Endothelial cell of umbilical vein (primary cell): ENCODE data around the gene TRIM14.

Source experiments
- EZH2 ChIP-seq: IDR thresholded peaks from 2 replicates; pipeline ENCODE4 v1.6.1; 2012; ENCODE audit warnings: borderline replicate concordance, low read depth, mild to moderate bottlenecking, moderate library complexity, low read length, inconsistent platforms; ENCODE audit not compliant: severe bottlenecking
- MAX ChIP-seq: IDR thresholded peaks from 2 replicates; pipeline ENCODE4 v1.6.1; 2011; ENCODE audit not compliant: insufficient read depth, insufficient read length
- MYC ChIP-seq: IDR thresholded peaks from one replicate; pipeline ENCODE4 v1.6.1; 2011; ENCODE audit warnings: mild to moderate bottlenecking, low read depth, low read length
- POLR2A ChIP-seq: IDR thresholded peaks from 2 replicates; pipeline ENCODE4 v1.6.1; 2012; ENCODE audit warnings: low read depth, mild to moderate bottlenecking, control low read depth, low read length
- POLR2AphosphoS5 ChIP-seq: IDR thresholded peaks from 2 replicates; pipeline ENCODE4 v1.6.1; 2012; ENCODE audit warnings: low read depth, mild to moderate bottlenecking, control low read depth, low read length, moderate library complexity; ENCODE audit not compliant: insufficient read depth
- TF ChIP-seq, protein P1 (sequence below), 2 donors: IDR thresholded peaks; 1 replicate in 1 of 2; 2 replicates in 1 of 2; pipeline ENCODE4 v1.5.1; 2011; ENCODE audit warnings: low read length in 2 of 2, mild to moderate bottlenecking in 2 of 2, moderate library complexity in 2 of 2, control low read depth in 1 of 2, inconsistent platforms in 1 of 2, low read depth in 1 of 2; ENCODE audit not compliant: insufficient read depth in 1 of 2; ENCODE audit errors: extremely low read depth in 1 of 2

GRCh38 chr9:98100456-98100855 lies 18.6 kb downstream of the TRIM14 start:
- TF ChIP-seq, protein P1, sequence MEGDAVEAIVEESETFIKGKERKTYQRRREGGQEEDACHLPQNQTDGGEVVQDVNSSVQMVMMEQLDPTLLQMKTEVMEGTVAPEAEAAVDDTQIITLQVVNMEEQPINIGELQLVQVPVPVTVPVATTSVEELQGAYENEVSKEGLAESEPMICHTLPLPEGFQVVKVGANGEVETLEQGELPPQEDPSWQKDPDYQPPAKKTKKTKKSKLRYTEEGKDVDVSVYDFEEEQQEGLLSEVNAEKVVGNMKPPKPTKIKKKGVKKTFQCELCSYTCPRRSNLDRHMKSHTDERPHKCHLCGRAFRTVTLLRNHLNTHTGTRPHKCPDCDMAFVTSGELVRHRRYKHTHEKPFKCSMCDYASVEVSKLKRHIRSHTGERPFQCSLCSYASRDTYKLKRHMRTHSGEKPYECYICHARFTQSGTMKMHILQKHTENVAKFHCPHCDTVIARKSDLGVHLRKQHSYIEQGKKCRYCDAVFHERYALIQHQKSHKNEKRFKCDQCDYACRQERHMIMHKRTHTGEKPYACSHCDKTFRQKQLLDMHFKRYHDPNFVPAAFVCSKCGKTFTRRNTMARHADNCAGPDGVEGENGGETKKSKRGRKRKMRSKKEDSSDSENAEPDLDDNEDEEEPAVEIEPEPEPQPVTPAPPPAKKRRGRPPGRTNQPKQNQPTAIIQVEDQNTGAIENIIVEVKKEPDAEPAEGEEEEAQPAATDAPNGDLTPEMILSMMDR (IDR thresholded peaks at IDR 0.05; ENCODE audit: extremely low read depth in 1 of 2, insufficient read depth in 1 of 2, low read depth in 1 of 2, low read length in 2 of 2) = no peak
- TF ChIP-seq POLR2A = no peak
- no peak for TF ChIP-seq MAX
- TF ChIP-seq POLR2AphosphoS5 = no peak
- no peak for TF ChIP-seq EZH2
- TF ChIP-seq MYC = no peak
